H9 (cell line): ENCODE results near the gene PTMA. TPM values are rescaled to one million over a fixed set of nuclear protein-coding genes. Genes with fewer than 3 reads are reported as not detected.

Source experiments
- DNase-seq: peaks from one replicate; pipeline ENCODE4 v3.0.0-alpha.2; 2017
- H2AFZ ChIP-seq: one replicate; pipeline ENCODE4 v1.6.1; 2013; ENCODE audit warnings: mild to moderate bottlenecking, low read length, control low read depth, moderate library complexity
- H2AK5ac ChIP-seq: 2 replicates; pipeline ENCODE4 v1.6.1; 2013; ENCODE audit warnings: low read length, control low read depth, mixed read lengths; ENCODE audit not compliant: insufficient read length
- H2BK120ac ChIP-seq: one replicate; pipeline ENCODE4 v1.6.1; 2013; ENCODE audit warnings: low read depth, mild to moderate bottlenecking, low read length, control low read depth, inconsistent platforms; ENCODE audit not compliant: poor library complexity, severe bottlenecking
- H2BK12ac ChIP-seq: 2 replicates; pipeline ENCODE4 v1.6.1; 2013; ENCODE audit warnings: low read length, control low read depth, mixed read lengths, low read depth; ENCODE audit not compliant: insufficient read length
- H2BK15ac ChIP-seq: 2 replicates; pipeline ENCODE4 v1.6.1; 2013; ENCODE audit warnings: low read depth, low read length, control low read depth
- H2BK20ac ChIP-seq: one replicate; pipeline ENCODE4 v1.6.1; 2013; ENCODE audit warnings: low read depth, mild to moderate bottlenecking, low read length, control low read depth, inconsistent platforms; ENCODE audit not compliant: poor library complexity, severe bottlenecking
- H2BK5ac ChIP-seq: 2 replicates; pipeline ENCODE4 v1.6.1; 2013; ENCODE audit warnings: low read length, control low read depth, mixed read lengths; ENCODE audit not compliant: insufficient read length
- H3K14ac ChIP-seq: 2 replicates; pipeline ENCODE4 v1.6.1; 2013; ENCODE audit warnings: low read length, control low read depth; ENCODE audit not compliant: insufficient read depth
- H3K18ac ChIP-seq: 2 replicates; pipeline ENCODE4 v1.6.1; 2013; ENCODE audit warnings: low read depth, mild to moderate bottlenecking, mixed read lengths, low read length, control low read depth; ENCODE audit not compliant: insufficient read length
- H3K23ac ChIP-seq: 2 replicates; pipeline ENCODE4 v1.6.1; 2013; ENCODE audit warnings: low read length, control low read depth, mixed read lengths, low read depth; ENCODE audit not compliant: insufficient read length
- H3K23me2 ChIP-seq: 2 replicates; pipeline ENCODE4 v1.6.1; 2013; ENCODE audit warnings: low read depth, mild to moderate bottlenecking, mixed read lengths, low read length, control low read depth; ENCODE audit not compliant: insufficient read length, poor library complexity, severe bottlenecking
- H3K27ac ChIP-seq: 2 replicates; pipeline ENCODE4 v1.5.1; 2013; ENCODE audit warnings: low read length, control low read depth, mixed read lengths, low read depth; ENCODE audit not compliant: insufficient read length
- H3K27me3 ChIP-seq: 2 replicates; pipeline ENCODE4 v1.6.1; 2013; ENCODE audit warnings: low read length, control low read depth, inconsistent platforms; ENCODE audit not compliant: insufficient read depth
- H3K4ac ChIP-seq: 2 replicates; pipeline ENCODE4 v1.6.1; 2013; ENCODE audit warnings: low read depth, mild to moderate bottlenecking, control low read depth, inconsistent platforms, low read length, moderate library complexity
- H3K4me1 ChIP-seq: 2 replicates; pipeline ENCODE4 v1.6.1; 2013; ENCODE audit warnings: low read length, control low read depth, inconsistent platforms; ENCODE audit not compliant: insufficient read depth
- H3K4me2 ChIP-seq: 2 replicates; pipeline ENCODE4 v1.6.1; 2013; ENCODE audit warnings: low read length, control low read depth, mixed read lengths; ENCODE audit not compliant: insufficient read length, insufficient read depth
- H3K56ac ChIP-seq: 2 replicates; pipeline ENCODE4 v1.6.1; 2013; ENCODE audit warnings: low read depth, mild to moderate bottlenecking, mixed read lengths, low read length, control low read depth; ENCODE audit not compliant: insufficient read length
- H3K79me1 ChIP-seq: 2 replicates; pipeline ENCODE4 v1.6.1; 2013; ENCODE audit warnings: low read depth, mild to moderate bottlenecking, moderate library complexity, low read length, control low read depth, inconsistent platforms; ENCODE audit not compliant: insufficient read depth, poor library complexity, severe bottlenecking
- H3K79me2 ChIP-seq: 2 replicates; pipeline ENCODE4 v1.6.1; 2013; ENCODE audit warnings: low read length, control low read depth, inconsistent platforms; ENCODE audit not compliant: insufficient read depth
- H3K9ac ChIP-seq: 2 replicates; pipeline ENCODE4 v1.6.1; 2013; ENCODE audit warnings: low read length, control low read depth, mixed read lengths; ENCODE audit not compliant: insufficient read length; ENCODE audit errors: extremely low read depth
- H3K9me3 ChIP-seq: one replicate; pipeline ENCODE4 v1.6.1; 2013; ENCODE audit warnings: low read depth, low read length, inconsistent platforms; ENCODE audit not compliant: control insufficient read depth
- H3T11ph ChIP-seq: one replicate; pipeline ENCODE4 v1.6.1; 2013; ENCODE audit warnings: mild to moderate bottlenecking, low read length, control low read depth, inconsistent platforms
- H4K20me1 ChIP-seq: one replicate; pipeline ENCODE4 v1.6.1; 2013; ENCODE audit not compliant: control insufficient read depth, insufficient read length, insufficient read depth
- H4K5ac ChIP-seq: 2 replicates; pipeline ENCODE4 v1.6.1; 2013; ENCODE audit warnings: low read depth, mild to moderate bottlenecking, mixed read lengths, low read length, control low read depth; ENCODE audit not compliant: insufficient read length
- H4K8ac ChIP-seq: replicated peaks from 2 replicates; pipeline ENCODE4 v1.6.1; 2013; ENCODE audit warnings: low read length, control low read depth, mixed read lengths, low read depth; ENCODE audit not compliant: insufficient read length
- H4K91ac ChIP-seq: 2 replicates; pipeline ENCODE4 v1.6.1; 2013; ENCODE audit warnings: low read depth, mild to moderate bottlenecking, moderate library complexity, mixed read lengths, low read length, control low read depth; ENCODE audit not compliant: insufficient read length
- H3K27ac Mint-ChIP-seq, 3 experiments: 2 replicates in 2 of 3; 3 replicates in 1 of 3; pipeline ENCODE4 v1.8.0; 2020 to 2021; ENCODE audit warnings: mixed read lengths in 3 of 3, mild to moderate bottlenecking in 1 of 3, moderate library complexity in 1 of 3
- H3K27me3 Mint-ChIP-seq: 2 replicates; pipeline ENCODE4 v1.8.0; 2021; ENCODE audit warnings: low read depth, mild to moderate bottlenecking, moderate library complexity, mixed read lengths
- H3K36me3 Mint-ChIP-seq, 3 experiments: 2 replicates in 2 of 3; 3 replicates in 1 of 3; pipeline ENCODE4 v1.8.0; 2020 to 2021; ENCODE audit warnings: low read depth in 3 of 3, mixed read lengths in 3 of 3; ENCODE audit not compliant: insufficient read depth in 1 of 3
- H3K4me1 Mint-ChIP-seq, 2 experiments: 2 replicates each; pipeline ENCODE4 v1.8.0; 2020; ENCODE audit warnings: mixed read lengths in 2 of 2
- H3K4me3 Mint-ChIP-seq, 2 experiments: 2 replicates in 1 of 2; 3 replicates in 1 of 2; pipeline ENCODE4 v1.8.0; 2020 to 2021; ENCODE audit warnings: mild to moderate bottlenecking in 2 of 2, mixed read lengths in 2 of 2, moderate library complexity in 1 of 2
- H3K9me3 Mint-ChIP-seq, 2 experiments: 2 replicates in 1 of 2; 3 replicates in 1 of 2; pipeline ENCODE4 v1.8.0; 2020; ENCODE audit warnings: mild to moderate bottlenecking in 2 of 2, mixed read lengths in 2 of 2, moderate library complexity in 1 of 2
- CTCF ChIP-seq: fragments of 200-600 bp; sonication (generic); conservative IDR thresholded peaks from 3 replicates; pipeline ENCODE4 v1.8.0; 2021; ENCODE audit warnings: antibody characterized with exemption, mild to moderate bottlenecking
- WGBS: extraction: QIAGEN DNeasy Blood & Tissue Kit; methylation state at CpG from one replicate; pipeline ENCODE4 v1.1.7; 2013; ENCODE audit warnings: missing lambda C conversion rate, low lambda C conversion rate, mixed read lengths; ENCODE audit not compliant: insufficient read length; ENCODE audit errors: extremely low coverage; 5-methylcytosine and 5-hydroxymethylcytosine counted together
- total RNA-seq: library from RNA; stranded (reverse); gene quantifications from 2 replicates; pipeline ENCODE4 v1.2.1, GENCODE V29; 2021

The PTMA gene
- total RNA-seq, 1 experiment from 2014 or later, result 1,963 TPM

GRCh38 chr2:231727621-231728020 is 19.3 kb downstream of the PTMA start:
- Histone ChIP-seq H3K9ac (no peak overlapping the region), H3K4ac (no peak overlapping the region), H2BK15ac (no peak overlapping the region), H3K27me3 (no peaks in the 10 kb centered on the region), H3K4me1 (no peaks in the 10 kb centered on the region), H3K56ac (no peak overlapping the region), H3K14ac (no peak overlapping the region), H2BK5ac (no peak overlapping the region), H3K23me2 (no peaks in the 10 kb centered on the region), H2AFZ (no peak overlapping the region), H2AK5ac (no peak overlapping the region), H3K79me2 (no peaks in the 10 kb centered on the region), H4K8ac (no peak overlapping the region), H3K27ac (no peak overlapping the region), H4K5ac (no peak overlapping the region), H3K18ac (no peak overlapping the region), H4K91ac (no peak overlapping the region), H3K23ac (no peak overlapping the region), H2BK20ac (no peak overlapping the region), H3K9me3 (no peaks in the 10 kb centered on the region), H2BK120ac (no peak overlapping the region), H2BK12ac (no peak overlapping the region), H3T11ph (no peak overlapping the region), H3K4me2 (no peak overlapping the region), H3K79me1 (no peaks in the 10 kb centered on the region), H4K20me1 (no peaks in the 10 kb centered on the region)
- TF ChIP-seq CTCF, result no peak
- peaks cover 9 to 13% of the 10 kb centered on the region in 2 experiments for H3K4me1 Mint-ChIP-seq
- H3K4me3 Mint-ChIP-seq, result no peak overlapping the region
- WGBS, result no CpG with 5 or more reads among the region's 4 CpGs
- H3K9me3 Mint-ChIP-seq, result no peaks in the 10 kb centered on the region
- H3K27ac Mint-ChIP-seq, result peak overlapping the region in 1 of 3 experiments; percentile 27; a peak in 1 of 7 replicates
- H3K36me3 Mint-ChIP-seq, result peaks cover 3 to 16% (median 13%) of the 10 kb centered on the region in 3 experiments; a peak in 5 of 7 replicates
- no peak for DNase-seq
- H3K27me3 Mint-ChIP-seq, result no peaks in the 10 kb centered on the region
